GM12891 (cell line): ENCODE measurements around the gene PIK3R5.

ENCODE experiments used
- PAX5 ChIP-seq: IDR thresholded peaks from 2 replicates; pipeline ENCODE4 v1.6.1; 2011; ENCODE audit warnings: low read length, moderate library complexity, mild to moderate bottlenecking; ENCODE audit not compliant: insufficient read depth, severe bottlenecking
- POLR2A ChIP-seq: IDR thresholded peaks from 2 replicates; pipeline ENCODE4 v1.6.1; 2011; ENCODE audit warnings: low read depth, low read length, control low read depth
- POLR2AphosphoS5 ChIP-seq: IDR thresholded peaks from 2 replicates; pipeline ENCODE4 v1.6.1; 2011; ENCODE audit warnings: low read depth, low read length, control low read depth
- SPI1 ChIP-seq: IDR thresholded peaks from 2 replicates; pipeline ENCODE4 v1.6.1; 2011; ENCODE audit warnings: low read depth, low read length, control low read depth
- TAF1 ChIP-seq: IDR thresholded peaks from 2 replicates; pipeline ENCODE4 v1.6.1; 2011; ENCODE audit warnings: low read depth, low read length, control low read depth

GRCh38 chr17:8872036-8872704, 93.3 kb downstream of the PIK3R5 start:
- TF ChIP-seq POLR2A: no peak
- no peak for TF ChIP-seq POLR2AphosphoS5
- no peak for TF ChIP-seq SPI1
- no peak for TF ChIP-seq PAX5
- TF ChIP-seq TAF1: no peak
